HG03558 (cell line): ENCODE data around the gene PPP3R1.

Source experiments
- ATAC-seq: cut with Tn5 transposase; IDR thresholded peaks from one replicate; pipeline ENCODE4 v1.9.1; 2021; ENCODE audit warnings: moderate number of reproducible peaks; ENCODE audit not compliant: unreplicated experiment; ENCODE audit errors: extremely low read depth

Gene PPP3R1

DNA sequence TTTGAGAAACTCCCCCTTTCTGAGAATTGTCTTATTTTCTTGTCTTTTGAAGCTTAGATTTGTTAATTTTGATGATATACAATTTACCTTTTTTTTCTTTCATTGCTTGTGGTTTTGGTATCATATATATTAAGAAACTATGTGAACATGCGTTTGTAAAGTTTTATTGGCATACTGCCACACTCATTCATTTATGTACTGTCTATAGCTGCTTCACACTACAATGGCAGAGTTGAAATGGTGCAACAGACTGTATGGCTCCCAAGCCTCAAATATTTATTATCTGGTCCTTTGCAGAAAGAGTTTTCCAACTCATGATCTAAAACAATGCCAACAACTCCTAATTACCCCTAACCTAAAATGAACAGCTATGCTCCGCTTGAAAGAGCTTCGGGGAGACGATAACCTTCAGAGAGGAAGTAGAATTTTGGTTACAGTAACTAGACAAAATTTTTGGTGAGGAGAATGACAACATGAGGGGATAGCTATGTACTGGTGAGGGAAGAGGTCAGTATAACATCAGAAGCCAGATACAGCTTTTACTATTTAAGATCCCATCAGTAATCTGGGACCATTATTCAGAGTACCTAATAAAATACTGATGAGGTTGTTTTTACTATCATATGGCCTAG, 16.1 kb downstream of the PPP3R1 start:
- ATAC-seq: no peak

DNA sequence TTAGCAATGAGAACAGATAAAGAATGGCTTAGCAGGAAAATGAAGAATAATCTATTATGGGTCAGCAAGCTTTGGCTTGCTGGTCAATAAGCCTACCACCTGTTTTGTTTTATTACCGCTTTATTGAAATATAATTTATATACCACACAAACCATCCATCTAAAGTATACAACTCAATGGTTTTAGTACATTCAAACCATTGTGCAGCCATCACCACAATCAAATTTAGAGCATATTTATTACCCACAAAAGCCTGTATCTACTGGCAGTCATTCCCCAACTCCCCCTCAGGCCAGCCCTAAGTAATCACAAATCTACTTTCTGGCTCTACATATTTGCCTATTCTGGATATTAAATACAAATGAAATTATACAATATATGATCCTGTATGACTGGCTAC, 17.2 kb downstream of the PPP3R1 start:
- no peak for ATAC-seq

DNA sequence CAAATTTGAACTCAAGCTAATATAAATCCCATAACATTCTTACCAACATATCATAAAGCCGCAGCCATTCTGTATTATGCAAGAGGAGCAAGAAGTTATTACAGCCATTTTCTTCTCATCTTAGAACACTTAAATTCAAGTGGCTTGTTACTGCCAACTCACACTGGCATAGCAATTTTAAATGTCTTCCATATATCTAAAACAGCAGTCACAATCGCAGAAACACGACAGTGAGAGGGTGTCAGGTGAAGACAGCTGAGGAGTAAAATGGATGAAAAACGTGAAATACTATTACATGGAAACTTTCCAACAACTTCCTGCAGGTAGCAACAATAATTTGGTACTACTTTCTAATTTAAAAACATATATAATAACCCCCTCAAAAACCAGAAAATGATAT, 17.9 kb downstream of the PPP3R1 start:
- ATAC-seq: no peak

DNA sequence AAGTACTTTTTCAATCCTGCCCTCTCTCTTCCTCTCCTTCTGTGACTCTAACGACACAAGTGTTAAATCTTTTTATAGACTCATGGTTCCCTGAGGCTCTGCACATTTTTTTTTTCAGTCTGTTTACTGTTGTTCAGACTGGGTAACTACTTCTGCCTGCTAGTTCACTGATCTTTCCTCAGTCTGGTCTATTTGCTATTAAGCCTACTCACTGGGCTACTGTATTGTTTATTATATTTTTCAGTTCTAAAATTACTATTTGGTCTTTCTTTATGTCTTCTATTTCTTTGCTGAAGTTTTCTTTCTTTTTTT, 21.3 kb downstream of the PPP3R1 start:
- ATAC-seq: no peak

DNA sequence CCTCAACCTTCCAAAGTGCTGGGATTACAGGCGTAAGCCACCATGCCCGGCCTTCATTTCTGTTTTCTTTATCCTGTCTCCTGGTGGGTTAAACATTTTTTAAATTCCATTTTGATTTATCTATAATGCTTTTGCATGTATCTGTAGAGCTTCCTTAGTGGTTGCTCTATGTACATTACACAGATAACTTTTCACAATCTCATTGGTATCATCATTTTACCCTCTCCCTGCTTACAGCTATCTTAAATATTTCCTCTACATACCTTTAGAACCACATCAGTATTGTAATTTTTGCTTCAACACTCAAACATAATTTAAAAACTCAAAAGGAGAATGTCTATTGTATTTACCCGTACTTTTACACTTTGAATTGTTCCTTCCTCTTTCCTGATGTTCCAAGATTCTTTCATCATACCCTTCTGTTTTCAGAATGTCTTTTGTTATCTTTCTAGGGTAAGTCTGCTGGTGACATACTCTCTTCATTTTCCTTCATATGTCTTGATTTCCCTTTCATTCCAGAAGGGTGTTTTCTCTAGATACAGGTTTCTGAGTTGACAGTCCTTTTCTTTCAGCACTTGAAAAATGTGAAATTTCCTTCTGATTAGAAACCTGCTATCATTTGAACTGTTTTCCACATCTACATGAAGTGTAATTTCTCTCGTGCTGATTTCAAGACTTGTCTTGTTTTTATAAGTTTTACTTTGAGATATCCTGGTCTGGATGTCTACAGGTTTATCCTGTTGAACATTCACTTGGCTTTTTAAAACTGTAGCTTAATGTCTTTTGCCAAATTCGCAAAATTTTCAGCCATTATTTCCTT, 21.9 kb downstream of the PPP3R1 start:
- no peak for ATAC-seq

DNA sequence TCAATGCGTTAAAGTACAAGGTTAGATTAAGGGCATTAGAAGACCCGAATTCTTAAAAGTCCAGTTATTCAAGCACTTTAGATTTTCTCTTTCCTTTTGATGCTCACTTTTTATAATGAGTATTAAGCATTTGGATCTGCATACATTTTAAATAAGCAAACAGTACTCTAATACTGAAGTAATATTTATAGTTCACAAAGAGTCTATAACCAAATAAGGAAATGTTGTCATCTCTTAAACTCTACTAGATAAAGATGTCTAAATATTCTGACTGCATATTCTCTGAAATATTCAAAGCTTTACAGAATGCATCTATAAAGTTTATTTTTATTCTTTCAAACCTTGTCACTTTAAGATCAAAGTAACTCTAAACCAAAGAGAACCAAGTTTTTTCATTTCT, 25.5 kb downstream of the PPP3R1 start:
- ATAC-seq: no peak

- peak; percentile 58 for ATAC-seq
Measured at GRCh38 chr2:68225119-68225632, 27.2 kb downstream of the PPP3R1 start.

GRCh38 chr2:68223419-68223818, 28.9 kb downstream of the PPP3R1 start:
- no peak for ATAC-seq

GRCh38 chr2:68222287-68222686, 30.0 kb downstream of the PPP3R1 start:
- no peak for ATAC-seq

DNA sequence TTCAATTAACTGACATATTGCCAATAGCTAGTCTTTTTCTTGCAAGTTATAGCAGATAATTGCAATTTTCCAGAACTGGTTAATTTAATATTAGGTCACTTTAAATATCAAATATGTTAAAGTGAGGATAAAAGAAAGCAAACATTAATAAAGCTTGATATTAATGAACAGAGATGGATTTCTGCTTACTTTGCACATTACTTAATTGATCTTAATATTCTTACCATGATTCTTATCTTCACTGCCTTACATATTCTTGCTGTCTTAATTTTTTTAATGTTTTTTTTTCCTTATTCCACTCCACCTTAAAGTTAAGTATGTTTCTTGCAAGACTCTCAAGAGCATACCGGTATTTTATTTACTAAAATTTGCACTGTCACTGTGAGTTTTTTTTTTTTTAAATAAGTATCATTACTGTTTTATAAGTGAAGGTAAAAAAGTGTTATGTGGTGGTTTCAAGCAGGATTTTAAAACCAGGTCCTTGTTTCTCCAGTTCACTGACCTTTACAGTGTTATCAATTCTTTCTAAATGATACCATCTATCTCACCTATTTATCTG, 33.9 kb downstream of the PPP3R1 start:
- ATAC-seq: no peak

GRCh38 chr2:68217729-68218128, 34.6 kb downstream of the PPP3R1 start:
- ATAC-seq: no peak

DNA sequence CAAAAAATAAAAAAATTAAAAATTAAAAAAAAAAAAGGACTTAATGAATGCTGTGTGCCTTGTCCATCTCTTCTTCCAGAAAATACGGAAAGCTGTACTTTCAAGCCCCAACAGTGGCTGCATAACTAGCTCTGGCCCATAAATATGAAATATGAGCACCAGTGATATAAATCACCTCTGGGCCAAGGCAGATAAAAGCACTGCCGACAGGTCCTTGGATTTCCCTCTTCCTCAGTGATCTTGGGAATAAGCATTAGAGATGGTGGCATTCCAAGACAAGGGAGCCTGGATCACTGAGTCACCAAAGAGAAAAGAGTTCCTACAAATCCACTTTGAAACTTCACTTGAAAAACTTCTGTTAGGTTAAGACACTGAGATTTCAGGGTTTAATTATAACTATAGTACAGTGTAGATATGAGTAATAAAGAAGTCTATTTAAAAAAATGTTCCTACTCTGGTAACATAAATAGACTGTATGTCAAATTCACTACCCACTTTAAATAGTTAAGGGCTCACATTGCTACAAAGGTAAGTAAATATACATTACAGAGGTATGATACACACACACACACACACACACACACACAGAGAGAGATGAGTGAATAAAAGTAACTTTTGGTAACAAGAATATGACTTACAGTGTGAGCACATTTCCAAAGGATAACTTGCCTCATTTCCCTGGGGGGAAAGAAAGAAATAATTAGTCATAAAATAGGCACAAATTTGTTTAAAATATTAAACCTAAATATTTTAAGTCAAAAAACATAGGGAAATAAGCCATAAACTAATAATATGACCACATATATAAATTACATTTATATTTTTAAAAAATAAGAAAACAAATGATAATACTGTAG, 35.6 kb downstream of the PPP3R1 start:
- ATAC-seq: no peak

DNA sequence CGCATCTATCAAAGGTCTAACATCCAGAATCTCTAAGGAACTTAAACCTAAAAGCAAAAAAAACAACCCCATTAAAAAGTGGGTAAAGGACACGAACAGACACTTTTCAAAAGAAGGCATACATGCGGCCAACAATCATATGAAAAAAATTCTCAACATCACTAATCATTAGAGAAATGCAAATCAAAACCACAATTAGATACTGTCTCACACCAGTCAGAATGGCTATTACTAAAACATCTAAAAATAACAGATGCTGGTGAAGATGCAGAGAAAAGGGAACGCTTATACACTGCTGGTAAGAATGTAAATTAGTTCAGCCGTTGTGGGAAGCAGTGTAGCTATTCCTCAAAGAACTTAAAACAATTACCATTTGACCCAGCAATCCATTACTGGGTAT, 38.0 kb downstream of the PPP3R1 start:
- ATAC-seq: peak; percentile 75

GRCh38 chr2:68206793-68207192, 45.5 kb downstream of the PPP3R1 start:
- no peak for ATAC-seq

GRCh38 chr2:68203587-68203986, 48.7 kb downstream of the PPP3R1 start:
- ATAC-seq: peak; percentile 92

- ATAC-seq: no peak
Measured at GRCh38 chr2:68200157-68200787, 52.1 kb downstream of the PPP3R1 start.

GRCh38 chr2:68196120-68196716, 56.1 kb downstream of the PPP3R1 start:
- no peak for ATAC-seq

GRCh38 chr2:68195096-68195495, 57.2 kb downstream of the PPP3R1 start:
- no peak for ATAC-seq

DNA sequence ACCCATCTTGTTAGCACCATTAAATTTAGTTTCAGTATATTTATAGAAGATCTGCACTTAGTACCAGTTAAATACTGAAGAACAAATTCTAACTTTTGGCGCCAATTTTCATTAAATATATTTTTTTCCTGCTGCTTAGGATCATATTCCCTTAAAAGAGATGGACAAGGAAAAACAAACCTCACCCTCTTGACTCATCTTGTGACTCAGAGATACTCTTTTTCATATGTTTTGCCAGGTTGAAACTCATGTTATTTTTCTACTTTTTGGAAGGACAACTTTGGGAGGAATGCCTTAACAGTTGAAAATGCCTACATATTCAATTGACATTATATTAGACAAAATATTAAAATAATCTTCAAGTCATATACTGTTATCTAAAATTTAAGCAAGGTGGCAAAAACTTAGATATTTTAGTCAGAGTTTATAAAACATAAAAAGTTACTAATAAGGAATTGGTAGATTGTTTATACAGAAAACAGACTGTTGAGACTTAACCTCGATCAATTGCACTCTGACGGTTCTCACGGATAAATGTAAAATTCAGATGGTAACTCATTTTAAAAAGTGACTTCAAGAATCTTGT, 58.5 kb downstream of the PPP3R1 start:
- ATAC-seq: no peak
